GM18858 (cell line): ENCODE data around the gene DYNC1LI2.
"Not testable (repeated sequence)": the region's sequence is repeated elsewhere in the genome, so short reads cannot be mapped to it uniquely, and the experiment has no call there.

Experiments used
- ATAC-seq: cut with Tn5 transposase; IDR thresholded peaks from one replicate; pipeline ENCODE4 v1.9.1; 2021; ENCODE audit not compliant: unreplicated experiment

The DYNC1LI2 gene

DNA sequence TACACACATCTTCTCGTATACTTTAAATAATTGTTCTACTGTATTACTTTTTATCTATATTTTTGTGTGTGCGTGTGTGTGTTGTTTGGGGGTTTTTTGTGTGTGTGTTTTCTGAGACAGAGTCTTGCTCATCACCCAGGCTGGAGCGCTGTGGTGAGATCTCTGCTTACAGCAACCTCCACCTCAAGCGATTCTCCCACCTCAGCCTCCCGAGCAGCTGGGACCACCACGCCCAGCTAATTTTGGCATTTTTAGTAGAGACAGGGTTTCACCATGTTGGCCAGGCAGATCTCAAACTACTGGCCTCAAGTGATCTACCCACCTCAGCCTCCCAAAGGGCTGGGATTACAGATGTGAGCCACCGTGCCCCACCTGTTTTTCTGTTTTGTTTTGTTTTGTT lies 53.4 kb downstream of the DYNC1LI2 start:
- no peak for ATAC-seq

- ATAC-seq: peak; percentile 86
Observed at GRCh38 chr16:66696669-66697630, 54.5 kb downstream of the DYNC1LI2 start, which contains the start of gene CMTM4. CMTM4 (minus strand) TSS chr16:66696743; CDS start chr16:66696525, 218 bp downstream.

- peak; percentile 38 for ATAC-seq
Observed at GRCh38 chr16:66695935-66696668, 55.3 kb downstream of the DYNC1LI2 start.

DNA sequence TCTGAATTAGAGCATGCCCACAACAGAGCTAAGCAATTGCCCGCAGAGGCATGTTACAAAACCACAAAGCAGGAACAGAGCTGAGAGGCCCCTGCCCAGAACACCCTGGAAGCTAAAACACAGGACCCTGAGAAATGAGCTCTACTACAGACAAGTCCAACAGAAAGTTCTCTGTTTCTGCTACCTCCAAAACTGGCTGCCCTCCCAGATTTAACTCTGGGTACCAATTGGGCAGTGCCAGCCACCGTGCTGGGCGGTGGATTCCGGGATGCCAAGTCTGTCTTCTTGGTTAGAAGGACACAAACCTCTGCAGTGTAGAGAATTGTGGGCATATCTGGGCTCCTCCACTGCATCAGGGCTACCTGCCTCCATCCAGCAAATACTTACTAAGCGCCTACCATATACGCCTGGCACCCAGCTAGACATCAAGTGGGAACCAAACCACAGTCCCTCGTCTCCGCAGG lies 55.9 kb downstream of the DYNC1LI2 start:
- ATAC-seq: no peak

GRCh38 chr16:66693149-66693548 lies 58.3 kb downstream of the DYNC1LI2 start:
- no peak for ATAC-seq

GRCh38 chr16:66692341-66692740 lies 59.1 kb downstream of the DYNC1LI2 start:
- no peak for ATAC-seq

DNA sequence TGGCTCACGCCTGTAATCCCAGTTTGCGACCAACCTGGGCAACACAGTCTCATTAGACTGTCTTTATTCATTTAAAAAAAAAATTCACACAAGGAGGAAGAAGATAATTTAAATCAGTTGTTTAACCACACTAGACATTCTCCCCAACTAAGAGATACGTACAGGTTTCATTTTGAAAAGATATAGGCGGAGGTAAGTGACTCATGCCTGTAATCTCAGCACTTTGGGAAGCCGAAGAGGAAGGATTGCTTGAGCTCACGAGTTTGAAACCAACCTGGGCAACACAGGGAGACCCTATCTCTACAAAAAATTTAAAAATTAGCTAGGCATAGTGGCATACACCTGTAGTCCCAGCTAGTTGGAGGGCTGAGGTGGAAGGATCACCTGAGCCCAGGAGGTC lies 60.2 kb downstream of the DYNC1LI2 start:
- no peak for ATAC-seq

GRCh38 chr16:66690106-66690847 lies 61.1 kb downstream of the DYNC1LI2 start:
- no peak for ATAC-seq

DNA sequence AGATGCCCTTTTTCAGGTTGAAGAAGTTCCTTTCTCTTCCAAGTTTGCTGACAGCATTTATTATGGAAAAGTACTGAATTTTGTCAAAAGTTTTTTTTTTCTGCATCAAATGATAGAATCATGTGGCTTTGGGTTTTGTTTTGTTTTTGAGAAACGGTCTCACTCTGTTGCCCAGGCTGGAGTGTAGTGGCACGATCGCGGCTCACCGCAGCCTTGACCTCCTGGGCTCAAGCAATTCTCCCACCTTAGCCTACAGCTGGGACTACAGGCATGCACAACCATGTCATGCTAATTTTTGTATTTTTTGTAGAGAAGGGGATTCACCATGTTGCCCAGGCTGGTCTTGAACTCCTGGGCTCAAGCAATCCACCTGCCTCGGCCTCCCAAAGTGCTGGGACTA lies 62.1 kb downstream of the DYNC1LI2 start:
- ATAC-seq: no peak

DNA sequence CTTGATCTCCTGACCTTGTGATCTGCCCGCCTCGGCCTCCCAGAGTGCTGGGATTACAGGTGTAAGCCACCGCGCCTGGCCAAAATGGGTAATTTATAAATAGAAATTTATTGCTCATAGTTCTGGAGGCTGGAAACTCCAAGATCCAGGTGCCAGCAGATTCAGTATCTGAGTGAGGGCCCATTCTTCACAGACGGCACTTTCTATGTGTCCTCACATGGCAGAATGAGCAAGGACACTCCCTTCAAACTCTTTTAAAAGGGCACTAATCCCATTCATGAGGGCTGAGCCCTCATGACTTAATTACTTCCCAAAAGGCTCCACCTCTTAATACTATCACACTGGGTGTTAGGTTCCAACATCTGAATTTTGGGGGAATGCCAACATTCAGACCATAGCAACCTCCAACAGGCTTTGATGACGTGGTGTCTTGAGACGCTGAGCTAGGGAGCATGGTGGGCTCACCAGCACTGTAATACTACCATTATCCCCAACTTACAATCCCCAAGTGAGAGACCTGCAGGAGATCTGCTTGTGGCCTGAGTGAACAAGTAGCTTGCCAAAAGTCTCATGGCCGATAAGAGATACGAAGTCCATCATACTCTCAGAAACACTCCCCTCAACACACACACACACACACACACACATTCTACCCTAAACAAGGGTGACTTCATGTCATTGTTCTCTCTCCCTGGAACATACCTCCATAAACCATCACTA lies 63.3 kb downstream of the DYNC1LI2 start:
- no peak for ATAC-seq

DNA sequence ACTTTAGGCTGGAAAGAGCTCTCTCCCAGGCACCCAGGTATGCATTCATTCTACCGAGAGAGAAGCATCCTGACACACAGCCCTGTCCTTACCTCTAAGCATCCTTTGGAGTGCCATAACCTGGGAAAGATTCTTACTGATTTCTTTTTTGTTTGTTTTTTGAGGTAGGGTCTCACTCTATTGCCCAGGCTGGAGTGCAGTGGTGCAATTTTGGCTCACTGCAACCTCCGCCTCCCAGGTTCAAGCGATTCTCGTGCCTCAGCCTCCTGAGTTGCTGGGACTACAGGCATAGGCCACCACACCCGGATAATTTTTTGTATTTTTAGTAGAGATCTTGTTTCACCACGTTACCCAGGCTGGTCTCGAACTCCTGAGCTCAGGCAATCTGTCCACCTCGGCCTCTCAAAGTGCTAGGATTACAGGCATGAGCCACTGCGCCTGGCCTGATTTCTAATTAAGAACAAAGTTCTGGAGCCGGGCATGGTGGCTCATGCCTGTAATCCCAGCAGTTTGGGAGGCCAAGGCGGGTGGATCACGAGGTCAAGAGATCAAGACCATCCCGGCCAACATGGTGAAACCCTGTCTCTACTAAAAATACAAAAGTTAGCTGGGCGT lies 65.8 kb downstream of the DYNC1LI2 start:
- not testable (repeated sequence) for ATAC-seq

DNA sequence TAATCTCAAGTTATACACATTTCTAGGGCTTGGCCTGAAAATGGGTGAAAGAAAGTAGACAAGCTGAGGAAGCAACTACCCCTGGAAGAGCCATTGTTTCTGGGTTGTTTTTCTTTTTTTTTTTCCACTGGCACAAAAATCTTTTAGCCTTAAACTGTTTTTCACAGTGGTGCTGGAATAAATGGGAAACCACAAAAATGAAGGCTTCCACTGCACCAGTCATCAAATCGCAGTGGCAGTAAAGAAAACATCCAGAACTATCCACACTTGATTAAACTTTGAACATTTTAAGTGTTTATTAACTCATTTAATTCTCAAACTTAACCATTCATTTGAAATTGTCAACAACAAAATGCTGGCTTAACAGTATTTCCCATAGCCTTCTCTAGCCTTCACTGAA lies 69.1 kb downstream of the DYNC1LI2 start:
- ATAC-seq: no peak

- ATAC-seq: no peak
Observed at GRCh38 chr16:66681676-66682075, 69.7 kb downstream of the DYNC1LI2 start.

DNA sequence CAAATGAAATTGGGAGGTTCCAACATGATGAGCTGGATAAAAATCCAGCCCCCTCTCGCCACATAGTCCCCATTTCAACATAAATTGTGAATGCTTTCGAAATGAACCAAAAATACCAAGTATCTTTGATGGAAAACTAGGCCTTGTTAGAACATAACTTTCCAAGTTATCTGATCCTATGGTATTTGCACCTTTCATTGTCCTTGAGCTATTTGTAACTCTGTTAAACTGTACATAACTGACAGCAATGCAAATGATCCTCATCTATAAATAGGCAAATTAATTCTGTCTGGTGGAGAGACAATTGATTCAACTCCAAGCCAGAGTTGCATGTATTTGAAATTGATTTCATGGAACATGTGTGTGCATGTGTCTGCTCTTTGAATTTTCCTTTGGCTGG lies 73.1 kb downstream of the DYNC1LI2 start:
- no peak for ATAC-seq

DNA sequence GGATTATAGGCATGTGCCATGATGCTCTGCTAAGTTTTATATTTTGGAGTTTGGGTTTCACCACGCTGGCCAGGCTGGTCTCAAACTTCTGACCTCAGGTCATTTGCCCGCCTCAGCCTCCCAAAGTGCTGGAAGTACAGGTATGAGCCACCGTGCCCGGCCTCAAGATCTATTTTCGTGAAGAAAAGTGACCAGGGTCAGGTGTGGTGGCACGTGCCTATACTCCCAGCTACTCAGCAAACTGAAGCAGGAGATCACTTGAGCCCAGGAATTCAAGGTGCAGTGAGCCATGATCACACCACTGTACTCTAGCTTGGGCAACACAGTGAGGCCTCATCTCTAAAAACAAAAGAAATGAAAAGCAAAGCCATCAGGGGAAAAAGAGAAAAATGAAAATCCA lies 73.6 kb downstream of the DYNC1LI2 start:
- ATAC-seq: no peak

- no peak for ATAC-seq
Observed at GRCh38 chr16:66677179-66677578, 74.2 kb downstream of the DYNC1LI2 start.

- no peak for ATAC-seq
Observed at GRCh38 chr16:66676599-66676998, 74.8 kb downstream of the DYNC1LI2 start.

DNA sequence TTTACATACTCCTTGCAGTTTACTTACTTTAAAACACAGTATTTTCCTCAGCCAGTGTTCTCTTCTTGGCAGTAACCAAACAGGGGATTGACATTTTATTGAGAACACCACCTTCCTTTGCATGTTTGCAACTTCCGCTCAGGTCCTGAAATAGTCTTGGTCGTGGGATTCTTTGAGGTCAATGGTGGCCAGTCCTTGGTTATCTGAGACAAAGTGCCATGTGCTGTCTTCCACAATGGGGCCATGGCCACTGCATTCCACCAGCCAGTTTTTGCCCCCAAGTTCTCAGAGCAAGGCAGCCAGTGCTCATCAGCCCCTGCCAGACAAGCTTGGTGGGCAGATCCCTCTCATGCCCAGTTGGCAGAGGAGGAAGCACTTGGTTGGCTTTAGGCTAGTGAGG lies 77.7 kb downstream of the DYNC1LI2 start:
- no peak for ATAC-seq
